OCI-LY3 (cell line): ENCODE data around the gene NRN1L.

Source experiments
- H2AFZ ChIP-seq: fragments of 200-600, 300-600 bp; shearing (Covaris generic); 2 replicates; pipeline ENCODE4 v1.6.0; 2014; ENCODE audit warnings: antibody characterized with exemption, low read depth, low read length
- H3K27ac ChIP-seq: fragments of 200-600, 300-600 bp; sonication (generic); 2 replicates; pipeline ENCODE4 v1.5.1; 2014; ENCODE audit warnings: mild to moderate bottlenecking, low read length, moderate library complexity, mixed read lengths
- H3K27me3 ChIP-seq: fragments of 200-600, 300-600 bp; sonication (generic); 2 replicates; pipeline ENCODE4 v1.6.1; 2014; ENCODE audit warnings: low read depth, low read length, mixed read lengths
- H3K36me3 ChIP-seq: fragments of 200-600, 300-600 bp; sonication (generic); replicated peaks from 2 replicates; pipeline ENCODE3; 2014; ENCODE audit warnings: low read depth, low read length, mixed read lengths
- H3K4me1 ChIP-seq: fragments of 300-600, 200-600 bp; sonication (generic); 2 replicates; pipeline ENCODE4 v1.6.1; 2014; ENCODE audit warnings: low read length, mixed read lengths
- H3K4me2 ChIP-seq: fragments of 200-600, 300-600 bp; sonication (generic); 2 replicates; pipeline ENCODE4 v1.6.1; 2014; ENCODE audit warnings: low read length, mixed read lengths
- H3K4me3 ChIP-seq: fragments of 300-600, 200-600 bp; sonication (generic); 2 replicates; pipeline ENCODE4 v1.5.1; 2014; ENCODE audit warnings: antibody characterized with exemption, mild to moderate bottlenecking, low read length, moderate library complexity
- H3K79me2 ChIP-seq: fragments of 300-600, 200-600 bp; shearing (Covaris generic); 2 replicates; pipeline ENCODE4 v1.6.1; 2014; ENCODE audit warnings: mild to moderate bottlenecking, low read length, mixed read lengths
- H3K9ac ChIP-seq: fragments of 300-600, 200-600 bp; shearing (Covaris generic); 2 replicates; pipeline ENCODE4 v1.6.0; 2014; ENCODE audit warnings: mild to moderate bottlenecking, low read length, moderate library complexity
- H3K9me3 ChIP-seq: fragments of 200-600, 300-600 bp; shearing (Covaris generic); 2 replicates; pipeline ENCODE4 v1.6.1; 2014; ENCODE audit warnings: low read length, mixed read lengths; ENCODE audit not compliant: insufficient read depth
- H4K20me1 ChIP-seq: fragments of 200-600, 300-600 bp; sonication (generic); 2 replicates; pipeline ENCODE4 v1.6.1; 2016; ENCODE audit warnings: low read length, mixed read lengths; ENCODE audit not compliant: insufficient read depth
- CTCF ChIP-seq: fragments of 200-600, 300-600 bp; sonication (generic); IDR thresholded peaks from 2 replicates; pipeline ENCODE4 v1.5.1; 2014; ENCODE audit warnings: antibody characterized with exemption, low read length, low read depth
- EZH2phosphoT487 ChIP-seq: fragments of 200-600 bp; shearing (Covaris generic); IDR thresholded peaks from 2 replicates; pipeline ENCODE4 v1.6.1; 2018; ENCODE audit warnings: antibody characterized with exemption, mixed run types, low read depth

Gene NRN1L

GRCh38 chr16:67930678-67931211 is 46.1 kb downstream of the NRN1L start:
- TF ChIP-seq CTCF (no peak), EZH2phosphoT487 (no peak)
- Histone ChIP-seq H2AFZ (no peak overlapping the region), H3K9me3 (no peaks in the 10 kb centered on the region), H3K79me2 (peaks cover 14% of the 10 kb centered on the region), H3K36me3 (peaks cover 35% of the 10 kb centered on the region), H3K4me1 (peaks cover 27% of the 10 kb centered on the region), H3K9ac (no peak overlapping the region), H4K20me1 (peaks cover 17% of the 10 kb centered on the region), H3K4me3 (no peak overlapping the region), H3K27ac (no peak overlapping the region), H3K4me2 (no peak overlapping the region), H3K27me3 (no peaks in the 10 kb centered on the region)

GRCh38 chr16:67931712-67932461 is 47.2 kb downstream of the NRN1L start, which contains the start of gene CTRL:
Gene CTRL, minus strand, starts transcription at chr16:67931862. Its CDS starts 10 bp downstream, at chr16:67931852.
- no peak for TF ChIP-seq EZH2phosphoT487
- no peak for TF ChIP-seq CTCF
- H3K4me2 ChIP-seq, result no peak within 1 kb of the TSS
- peaks cover 17% of the 10 kb centered on the region for H4K20me1 ChIP-seq
- H3K4me3 ChIP-seq, result no peak within 1 kb of the TSS
- peaks cover 27% of the 10 kb centered on the region for H3K4me1 ChIP-seq
- no peaks in the 10 kb centered on the region for H3K27me3 ChIP-seq
- H3K9ac ChIP-seq, result no peak within 1 kb of the TSS
- H3K9me3 ChIP-seq, result no peaks in the 10 kb centered on the region
- no peak within 1 kb of the TSS for H2AFZ ChIP-seq
- peaks cover 40% of the 10 kb centered on the region for H3K36me3 ChIP-seq
- H3K79me2 ChIP-seq, result peaks cover 24% of the 10 kb centered on the region
- H3K27ac ChIP-seq, result no peak within 1 kb of the TSS

GRCh38 chr16:67932462-67932840 is 47.8 kb downstream of the NRN1L start:
- TF ChIP-seq EZH2phosphoT487 (no peak), CTCF (no peak)
- H3K36me3 ChIP-seq, result peaks cover 45% of the 10 kb centered on the region
- H3K4me2 ChIP-seq, result no peak overlapping the region
- H3K27ac ChIP-seq, result no peak overlapping the region
- no peak overlapping the region for H3K9ac ChIP-seq
- H3K79me2 ChIP-seq, result peaks cover 30% of the 10 kb centered on the region
- no peak overlapping the region for H3K4me3 ChIP-seq
- H2AFZ ChIP-seq, result no peak overlapping the region
- H3K4me1 ChIP-seq, result peaks cover 33% of the 10 kb centered on the region
- H4K20me1 ChIP-seq, result peaks cover 17% of the 10 kb centered on the region
- H3K27me3 ChIP-seq, result no peaks in the 10 kb centered on the region
- no peaks in the 10 kb centered on the region for H3K9me3 ChIP-seq

GRCh38 chr16:67933805-67934204 is 49.1 kb downstream of the NRN1L start:
- no peak overlapping the region for H2AFZ ChIP-seq

More at GRCh38 chr16:67933805-67934204, 49.1 kb downstream of the NRN1L start:
- Histone ChIP-seq H3K4me3 (no peak overlapping the region), H3K36me3 (peaks cover 46% of the 10 kb centered on the region), H3K4me2 (no peak overlapping the region), H3K4me1 (peaks cover 31% of the 10 kb centered on the region), H4K20me1 (peaks cover 13% of the 10 kb centered on the region), H3K9ac (no peak overlapping the region), H3K27me3 (no peaks in the 10 kb centered on the region), H3K9me3 (no peaks in the 10 kb centered on the region), H3K27ac (no peak overlapping the region), H3K79me2 (peaks cover 36% of the 10 kb centered on the region)
- TF ChIP-seq EZH2phosphoT487, result no peak
- no peak for TF ChIP-seq CTCF
